Breast epithelium (tissue), 3 donors: ENCODE results near the gene MRPS27.

Source experiments
- POLR2A ChIP-seq: fragments of 450-650 bp; IDR thresholded peaks from one replicate; pipeline ENCODE4 v1.6.1; 2016; ENCODE audit warnings: antibody characterized with exemption, mild to moderate bottlenecking, moderate library complexity
- POLR2AphosphoS5 ChIP-seq, 3 donors: sonication (generic); formaldehyde crosslinking; IDR thresholded peaks; one replicate each; pipeline ENCODE4 v1.6.1; 2017; ENCODE audit warnings: antibody characterized with exemption in 3 of 3

DNA sequence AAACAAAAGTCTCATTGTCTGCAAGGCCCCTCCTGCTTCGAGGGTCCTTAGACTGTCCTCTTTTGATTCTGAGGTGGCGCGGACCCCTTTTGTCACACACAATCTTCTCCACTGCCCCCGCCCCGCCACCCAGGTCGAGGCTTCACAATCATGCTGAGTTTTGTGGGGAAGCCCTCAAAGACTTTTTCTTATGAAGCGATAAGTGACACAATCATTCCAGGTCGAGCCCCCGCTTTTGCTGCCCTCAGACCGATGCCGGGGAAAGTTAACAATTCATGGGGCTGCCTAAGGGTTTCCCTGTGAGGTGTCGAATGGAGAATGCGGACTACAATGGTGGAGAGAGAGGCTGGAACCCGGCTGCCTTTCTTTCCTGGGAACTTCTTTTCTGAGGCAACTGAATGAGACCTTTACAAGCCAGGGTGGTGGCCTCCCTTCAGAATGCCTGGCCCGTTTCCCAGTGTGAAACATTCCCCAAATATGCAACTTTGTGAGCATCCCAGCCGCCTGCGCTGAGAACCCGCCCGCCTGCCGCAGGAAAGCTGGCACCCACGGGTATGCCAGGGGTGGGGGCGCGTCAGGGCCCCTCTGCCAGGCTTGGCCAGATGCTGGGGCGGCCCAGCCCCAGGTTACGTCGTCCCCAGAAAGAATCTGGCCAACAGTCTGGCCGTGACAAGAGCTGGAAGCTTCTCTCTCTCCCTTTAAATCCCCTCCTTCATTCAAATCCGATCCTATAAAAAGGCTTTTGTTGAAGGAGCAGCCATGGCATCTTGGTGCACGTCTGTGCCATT lies 140.8 kb downstream of the MRPS27 start:
- TF ChIP-seq POLR2A = no peak
- TF ChIP-seq POLR2AphosphoS5 (IDR thresholded peaks at IDR 0.05) = no peak
